ENCODE measurements around the gene CKMT2.

CKMT2 gene
- 0 reads per million in 2 donors for total RNA-seq

DNA sequence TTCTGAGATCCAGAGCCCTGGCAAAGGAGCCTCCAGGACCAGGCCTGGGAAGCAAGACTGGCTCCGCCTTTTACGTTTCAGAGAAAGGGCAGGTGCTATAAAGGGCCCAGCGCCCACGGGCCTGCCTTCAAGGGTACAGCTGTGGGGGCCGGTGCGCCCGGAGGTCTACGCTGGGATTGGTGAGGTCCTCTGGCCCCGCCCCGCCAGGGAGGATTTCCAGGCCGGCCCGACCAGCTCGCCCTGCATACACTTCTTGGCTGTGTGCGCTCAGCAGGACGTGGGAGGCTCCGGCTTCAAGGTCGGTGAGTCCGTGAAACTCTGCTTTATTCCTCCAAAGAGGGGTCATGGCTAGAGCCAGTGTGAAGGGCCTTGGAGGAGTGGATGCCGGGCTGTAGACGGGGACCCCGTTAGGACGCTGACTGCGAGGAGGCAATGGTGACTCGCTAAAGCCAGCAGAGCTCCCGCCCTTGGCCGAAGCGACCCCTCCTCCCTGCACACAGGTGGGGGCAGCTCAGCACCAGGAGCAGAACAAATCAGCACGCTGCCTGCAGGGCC is at the start of gene CKMT2:
CKMT2 (plus strand) TSS at position 243 of the 555 bp plus-strand sequence. CDS start 17,811 bp downstream, outside the sequence.
- DNase-seq: no peak

DNA sequence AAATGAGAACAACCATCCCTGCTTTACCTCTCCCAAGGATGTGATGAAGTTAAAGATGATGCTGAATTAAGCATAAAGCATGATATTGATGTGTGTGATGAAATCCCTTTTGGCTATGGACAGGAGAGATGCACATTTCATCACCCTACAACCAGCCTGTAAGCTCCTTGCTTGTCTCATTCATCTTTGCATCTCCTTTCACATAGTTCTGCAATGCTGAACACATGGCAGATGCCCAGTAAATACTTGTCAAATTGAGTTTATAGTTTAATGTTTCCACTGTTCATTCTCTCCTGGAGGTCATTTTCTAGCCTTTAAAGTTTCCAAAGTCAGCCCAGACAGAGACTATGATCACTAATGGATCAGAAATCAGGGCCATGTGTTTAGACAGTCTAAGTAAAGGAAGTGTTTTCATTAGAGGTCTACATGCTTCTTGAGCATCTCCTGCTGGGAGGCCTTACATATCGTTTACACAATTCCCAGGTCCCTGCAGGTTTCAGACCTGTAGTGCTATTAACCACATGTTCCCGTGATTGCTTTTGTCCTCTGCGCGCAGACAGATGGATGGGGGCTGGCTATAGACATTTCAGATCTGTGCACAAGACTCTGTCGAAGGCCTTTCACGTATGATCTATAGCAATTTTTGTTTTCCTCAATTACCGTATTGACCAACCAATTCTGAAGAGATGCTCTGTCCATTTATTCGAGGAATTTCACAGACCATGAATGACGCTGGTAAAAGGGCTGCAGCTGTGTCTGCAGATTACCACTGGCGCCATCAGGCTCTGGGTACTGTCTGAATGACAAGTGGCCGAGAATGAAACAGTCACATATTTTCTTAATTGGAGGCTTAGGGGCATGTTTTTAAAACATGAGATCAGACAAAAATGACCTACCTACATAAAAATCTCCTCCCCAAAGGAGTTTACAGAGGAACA is 49.0 kb upstream of the CKMT2 start:
- DNase-seq: no peak

- DNase-seq: no peak
Measured at GRCh38 chr5:81184749-81185110, 48.4 kb upstream of the CKMT2 start.

- no peak for DNase-seq
Measured at GRCh38 chr5:81187885-81188284, 45.2 kb upstream of the CKMT2 start.

DNA sequence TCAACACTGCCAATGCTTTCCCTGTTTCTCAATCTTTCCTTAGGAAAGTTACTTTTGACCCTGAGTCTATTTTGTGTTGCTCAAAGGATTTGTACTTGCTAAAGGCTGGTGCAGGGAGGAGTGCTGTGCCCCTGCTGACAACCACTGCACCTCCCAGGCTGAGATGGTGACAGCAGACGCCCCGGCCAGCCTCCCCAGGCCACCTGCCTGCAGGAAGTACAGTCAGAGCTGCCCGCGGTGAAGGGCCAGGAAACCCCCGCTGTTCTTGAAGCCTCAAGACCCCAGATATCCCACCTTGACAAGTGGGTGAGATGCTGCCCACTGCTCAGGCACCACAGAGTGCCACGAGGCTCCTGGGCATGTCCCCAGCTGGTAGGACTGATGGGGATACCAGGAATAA is 44.2 kb upstream of the CKMT2 start:
- DNase-seq: no peak

DNA sequence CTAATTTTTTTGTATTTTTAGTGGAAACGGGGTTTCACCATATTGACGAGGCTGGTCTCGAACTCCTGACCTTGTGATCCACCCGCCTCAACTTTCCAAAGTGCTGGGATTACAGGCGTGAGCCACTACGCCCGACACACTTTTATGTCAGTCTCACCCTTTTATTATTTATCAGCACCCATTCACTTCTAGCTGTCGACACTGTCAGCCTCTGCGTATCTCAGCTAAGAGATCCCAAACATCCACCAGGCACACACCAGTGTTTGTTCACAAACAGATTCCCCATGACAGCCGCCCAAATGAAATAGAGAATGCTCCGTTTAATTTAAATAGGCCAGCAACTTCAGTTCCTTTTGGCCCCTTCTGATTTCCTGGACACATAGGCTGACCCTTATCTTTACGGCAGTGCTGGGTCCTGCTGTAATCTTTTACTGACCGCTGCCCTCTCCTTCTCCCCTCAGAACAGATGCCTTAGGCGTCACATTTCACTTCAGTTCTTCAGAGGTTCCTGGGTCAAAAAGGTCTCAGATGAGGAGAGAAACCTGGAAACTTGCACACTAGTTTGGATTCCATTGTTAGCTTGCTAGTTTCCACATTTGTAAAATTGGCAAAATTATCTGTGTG is 43.1 kb upstream of the CKMT2 start:
- no peak for DNase-seq

DNA sequence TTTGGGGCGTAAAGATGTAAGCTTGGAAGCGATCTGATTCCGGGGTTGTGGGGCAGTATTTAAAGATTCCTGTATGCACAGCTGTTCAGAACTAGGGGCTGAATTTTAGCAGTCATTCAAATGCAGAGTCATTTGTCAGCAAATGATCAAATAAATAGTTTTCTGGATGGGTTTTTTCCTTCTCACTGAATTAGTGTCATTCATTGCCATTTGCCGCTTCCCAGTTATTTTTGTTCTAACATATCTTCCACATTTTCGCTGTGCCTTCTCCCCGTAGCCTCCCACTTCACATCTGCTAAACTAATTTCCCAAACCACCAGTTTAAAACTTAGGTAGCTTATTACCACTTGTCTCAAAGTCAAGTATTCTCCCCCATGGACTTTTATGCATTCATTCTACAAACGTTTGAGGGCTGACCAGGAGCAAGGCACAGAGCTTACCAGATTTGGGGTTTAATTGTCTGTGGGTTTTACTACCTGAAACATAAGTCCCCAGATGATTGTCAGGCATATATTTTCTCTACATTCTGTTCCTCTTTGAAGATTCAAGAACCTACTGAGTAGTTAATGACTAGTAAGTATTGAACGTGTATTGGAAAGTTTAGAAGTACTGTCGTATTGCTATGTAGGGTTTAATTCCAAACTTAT is 41.3 kb upstream of the CKMT2 start:
- DNase-seq: no peak

DNA sequence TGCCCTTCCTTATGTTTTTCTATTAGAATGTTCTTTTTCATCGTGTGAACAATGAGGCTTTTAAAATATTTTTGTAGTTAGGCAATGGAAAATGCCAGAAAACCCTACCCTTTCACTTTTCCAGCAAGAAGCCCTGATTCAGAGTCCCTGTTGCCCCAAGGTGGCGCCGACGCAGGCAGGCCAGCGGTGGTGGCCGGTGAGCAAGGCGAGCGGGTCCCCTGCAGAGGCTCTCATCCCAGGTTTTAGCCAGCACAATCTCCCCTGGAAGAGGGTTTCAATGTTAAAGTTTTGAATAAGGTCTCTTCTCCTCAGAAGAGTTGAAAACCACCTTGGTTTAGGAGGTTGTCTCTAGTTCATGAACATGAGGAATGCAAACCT is 40.8 kb upstream of the CKMT2 start:
- no peak for DNase-seq

DNA sequence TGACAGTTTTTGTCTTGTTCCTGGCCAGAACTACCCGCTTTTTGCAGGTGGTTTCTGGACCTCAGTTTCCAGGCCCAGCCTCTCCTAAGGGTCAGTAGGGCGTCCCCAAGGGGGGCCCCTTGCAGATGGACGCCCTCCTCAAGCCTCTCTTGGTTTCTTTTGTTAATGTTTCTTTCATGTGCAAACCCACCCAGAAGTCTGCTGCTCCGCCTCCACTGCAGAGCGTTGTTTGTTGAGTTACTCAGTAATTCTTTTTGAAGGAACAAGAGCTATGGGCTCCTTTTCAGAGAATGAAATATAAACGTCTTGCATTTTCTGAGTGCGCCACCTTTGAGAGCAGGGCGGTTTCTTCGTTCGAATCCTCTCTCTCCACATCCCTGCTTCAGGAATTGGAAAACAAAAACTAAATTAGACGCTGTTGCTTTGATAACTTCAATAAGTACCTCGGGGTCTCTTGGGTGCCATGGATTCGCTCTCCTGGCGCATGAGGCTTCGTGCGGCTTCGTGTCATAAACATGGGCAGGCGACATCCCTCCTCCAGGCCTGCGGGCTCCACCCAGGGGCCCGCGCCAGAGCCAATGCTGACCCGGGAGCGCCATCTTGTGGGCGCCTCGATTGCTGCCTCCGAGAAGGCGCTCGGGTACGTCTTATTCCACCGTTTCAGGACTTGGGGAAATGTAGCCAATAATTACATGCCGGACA is 38.3 kb upstream of the CKMT2 start:
- DNase-seq: peak; percentile 50 to 84 (median 66)

- no peak for DNase-seq
Measured at GRCh38 chr5:81195335-81195929, 37.7 kb upstream of the CKMT2 start.

GRCh38 chr5:81202655-81203054 is 30.5 kb upstream of the CKMT2 start:
- DNase-seq: no peak

- DNase-seq: no peak
Measured at GRCh38 chr5:81203729-81204128, 29.4 kb upstream of the CKMT2 start.

- no peak for DNase-seq
Measured at GRCh38 chr5:81204205-81204604, 28.9 kb upstream of the CKMT2 start.

DNA sequence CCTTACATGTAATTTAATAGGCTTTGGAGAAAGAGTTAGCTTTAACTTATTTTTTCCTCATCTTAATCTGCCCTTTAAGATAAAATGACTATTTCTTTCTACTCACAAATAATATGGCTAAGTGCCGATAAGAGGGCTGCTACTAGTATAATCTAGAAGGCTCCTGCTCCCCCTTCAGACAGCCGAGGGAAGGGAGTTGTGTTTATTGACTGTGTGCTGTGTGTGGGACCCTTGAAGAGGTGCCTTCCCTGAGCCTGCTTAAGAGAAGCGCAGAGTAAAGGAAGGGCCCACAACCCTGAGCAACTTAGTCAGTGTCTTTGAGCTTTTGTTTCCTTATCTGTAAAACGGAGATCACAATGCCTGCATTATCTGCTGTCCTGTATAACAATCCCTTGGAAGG is 28.1 kb upstream of the CKMT2 start:
- DNase-seq: no peak

DNA sequence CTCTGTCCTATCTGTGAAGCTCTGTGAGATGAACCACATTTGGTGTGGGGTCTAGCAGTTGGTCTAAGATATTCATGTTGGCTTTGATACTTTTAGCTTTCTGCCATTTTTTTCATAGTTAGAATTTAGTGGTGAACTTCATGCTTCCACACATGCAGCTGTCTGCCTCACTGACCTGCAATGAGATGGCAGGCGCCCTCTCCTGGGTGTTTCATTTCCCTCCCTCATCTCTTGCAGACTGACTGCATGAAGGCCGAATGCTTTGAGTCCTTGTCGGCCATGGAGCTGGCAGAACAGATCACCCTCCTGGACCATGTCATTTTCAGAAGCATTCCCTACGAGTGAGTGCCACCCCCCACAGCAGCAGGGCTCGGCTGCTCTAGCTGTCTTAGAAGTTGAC is 26.1 kb upstream of the CKMT2 start:
- DNase-seq: peak in 1 of 5 experiments; percentile 26

GRCh38 chr5:81208904-81209303 is 24.2 kb upstream of the CKMT2 start:
- DNase-seq: no peak

GRCh38 chr5:81209386-81209785 is 23.7 kb upstream of the CKMT2 start:
- DNase-seq: no peak

- peak in 1 of 5 experiments; percentile 23 for DNase-seq
Measured at GRCh38 chr5:81209869-81210493, 23.1 kb upstream of the CKMT2 start.

GRCh38 chr5:81212211-81212751 is 20.8 kb upstream of the CKMT2 start:
- peak in 1 of 5 experiments; percentile 65 for DNase-seq

- DNase-seq: no peak
Measured at GRCh38 chr5:81213070-81213469, 20.1 kb upstream of the CKMT2 start.

DNA sequence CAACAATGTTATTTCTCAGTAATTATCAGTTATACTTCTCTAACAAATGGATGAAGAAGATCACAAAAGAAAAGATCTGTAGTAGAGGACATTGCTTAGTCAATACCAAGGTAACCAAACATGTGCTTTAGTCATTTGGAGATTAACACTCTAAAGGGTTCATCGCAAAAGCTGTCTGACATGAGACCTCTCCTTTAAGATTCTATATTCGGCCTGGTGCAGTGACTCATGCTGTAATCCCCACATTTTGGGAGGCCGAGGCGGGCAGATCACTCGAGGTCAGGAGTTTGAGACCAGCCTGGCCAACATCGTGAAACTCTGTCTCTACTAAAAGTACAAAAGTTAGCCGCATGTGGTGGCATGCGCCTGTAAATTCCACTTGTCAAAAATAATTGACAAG is 18.3 kb upstream of the CKMT2 start:
- DNase-seq: peak in 1 of 5 experiments; percentile 38

All from T-helper 2 cell (primary cell).